D721Med (cell line): ENCODE results near the gene NSMCE1.

Experiments used
- DNase-seq: peaks from one replicate; pipeline ENCODE4 v3.0.0; 2011; ENCODE audit warnings: low spot score; ENCODE audit not compliant: insufficient read length
- FAIRE-seq: peaks from 2 replicates; lab custom pipeline; 2011; peaks lifted over from hg19 to GRCh38; lab: Jason Lieb, UNC
- TF ChIP-seq, protein P1 (sequence below): IDR thresholded peaks from 2 replicates; pipeline ENCODE4 v1.5.1; 2012; ENCODE audit warnings: mild to moderate bottlenecking, control low read depth; ENCODE audit not compliant: insufficient read depth; ENCODE audit errors: missing control alignments

NSMCE1 gene

DNA sequence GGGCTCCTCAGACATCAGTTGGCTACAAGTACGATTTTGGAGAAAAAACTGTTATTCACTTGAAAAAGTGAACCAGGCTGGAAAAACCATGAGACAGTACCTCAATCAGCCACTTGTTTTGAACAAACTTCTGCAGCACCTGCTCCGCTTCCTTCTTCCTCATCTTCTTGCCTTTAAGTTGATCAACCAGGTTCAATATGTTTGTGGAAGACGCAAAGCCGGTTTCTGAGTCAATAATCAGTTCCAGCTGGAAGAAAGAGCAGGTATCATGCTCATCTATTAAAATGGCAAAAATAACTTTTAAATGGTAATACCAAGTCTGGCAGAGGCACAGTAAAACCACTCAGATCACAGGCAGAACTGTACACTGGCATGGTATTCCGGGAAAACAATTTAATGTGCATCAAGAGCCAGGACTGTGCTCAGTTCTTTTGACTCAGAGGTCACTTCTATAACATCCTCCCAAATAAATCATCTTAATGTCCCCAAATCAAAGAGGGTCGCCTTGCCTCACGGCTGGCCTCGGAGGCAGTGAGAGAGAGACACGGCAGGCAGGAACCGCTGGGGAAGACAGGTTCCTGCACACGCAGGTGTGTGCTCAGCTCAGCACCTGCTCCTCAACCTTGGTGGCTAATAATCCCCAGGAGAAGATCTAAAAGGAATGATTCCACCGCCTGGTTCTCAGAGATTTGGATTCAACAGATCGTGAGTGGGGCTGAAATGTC lies 35.5 kb downstream of the NSMCE1 start:
- TF ChIP-seq, protein P1, sequence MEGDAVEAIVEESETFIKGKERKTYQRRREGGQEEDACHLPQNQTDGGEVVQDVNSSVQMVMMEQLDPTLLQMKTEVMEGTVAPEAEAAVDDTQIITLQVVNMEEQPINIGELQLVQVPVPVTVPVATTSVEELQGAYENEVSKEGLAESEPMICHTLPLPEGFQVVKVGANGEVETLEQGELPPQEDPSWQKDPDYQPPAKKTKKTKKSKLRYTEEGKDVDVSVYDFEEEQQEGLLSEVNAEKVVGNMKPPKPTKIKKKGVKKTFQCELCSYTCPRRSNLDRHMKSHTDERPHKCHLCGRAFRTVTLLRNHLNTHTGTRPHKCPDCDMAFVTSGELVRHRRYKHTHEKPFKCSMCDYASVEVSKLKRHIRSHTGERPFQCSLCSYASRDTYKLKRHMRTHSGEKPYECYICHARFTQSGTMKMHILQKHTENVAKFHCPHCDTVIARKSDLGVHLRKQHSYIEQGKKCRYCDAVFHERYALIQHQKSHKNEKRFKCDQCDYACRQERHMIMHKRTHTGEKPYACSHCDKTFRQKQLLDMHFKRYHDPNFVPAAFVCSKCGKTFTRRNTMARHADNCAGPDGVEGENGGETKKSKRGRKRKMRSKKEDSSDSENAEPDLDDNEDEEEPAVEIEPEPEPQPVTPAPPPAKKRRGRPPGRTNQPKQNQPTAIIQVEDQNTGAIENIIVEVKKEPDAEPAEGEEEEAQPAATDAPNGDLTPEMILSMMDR: no peak
- FAIRE-seq (no peak), DNase-seq (no peak)

DNA sequence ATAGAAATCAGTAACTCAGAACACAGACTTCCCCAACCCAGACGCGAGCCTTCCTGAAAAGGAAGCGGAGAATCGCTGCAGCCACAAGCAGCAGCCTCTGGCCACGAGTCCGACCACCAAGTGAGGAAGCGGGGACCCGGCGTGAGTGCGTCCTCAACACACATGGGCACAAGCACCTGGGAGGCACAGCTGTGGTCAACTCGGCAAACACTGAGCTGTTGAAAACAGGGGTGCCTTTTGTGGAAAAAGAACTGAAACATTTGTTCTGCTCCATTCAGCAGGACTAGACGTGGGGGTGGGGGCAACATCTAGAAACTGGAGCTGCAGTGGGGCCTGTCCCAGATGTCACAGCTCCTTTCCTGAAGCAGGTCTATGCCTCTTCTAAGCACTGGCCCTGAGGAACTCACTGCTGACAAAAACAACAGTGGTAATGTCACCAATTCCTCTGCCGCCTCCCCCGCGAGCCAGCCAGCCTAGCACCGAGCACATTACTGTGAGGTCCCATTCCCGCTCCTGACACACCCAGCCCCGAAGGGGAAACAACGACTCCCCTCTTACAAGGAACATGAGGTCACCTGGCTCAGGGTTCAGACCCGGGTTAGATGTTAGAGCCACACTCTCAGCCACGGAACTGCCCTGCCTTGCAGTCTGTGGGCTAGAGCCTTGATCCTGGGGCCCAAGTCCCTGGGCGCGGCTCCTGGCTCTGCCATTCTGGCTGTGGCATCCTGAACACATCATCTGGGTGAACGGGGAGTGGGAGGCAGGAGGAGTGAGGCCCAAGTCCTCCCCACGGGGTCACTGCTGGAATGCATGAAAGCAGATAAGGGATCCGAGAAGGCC lies 36.3 kb downstream of the NSMCE1 start:
- FAIRE-seq (no peak), DNase-seq (no peak)

DNA sequence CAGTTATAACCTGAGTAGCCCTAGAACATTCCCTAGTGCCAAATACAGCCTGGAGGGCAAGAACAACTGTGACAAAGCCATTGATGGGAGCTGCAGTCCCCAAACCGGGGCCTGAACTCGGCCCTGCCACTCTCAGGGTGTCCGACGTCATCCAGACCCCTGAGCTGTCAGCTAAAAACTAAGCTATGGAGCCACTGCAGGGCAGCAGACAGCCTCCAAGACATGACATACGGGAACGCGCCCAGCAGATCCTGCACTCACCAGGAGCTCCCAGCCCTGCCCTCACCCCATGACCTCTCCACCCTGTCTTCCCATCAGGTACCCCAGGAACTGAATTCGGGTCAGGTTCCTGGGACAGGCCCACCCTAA lies 36.9 kb downstream of the NSMCE1 start:
- DNase-seq (no peak), FAIRE-seq (no peak)
- TF ChIP-seq, protein P1: no peak

More for the DNA sequence above, 36.3 kb downstream of the NSMCE1 start:
- TF ChIP-seq, protein P1: no peak

DNA sequence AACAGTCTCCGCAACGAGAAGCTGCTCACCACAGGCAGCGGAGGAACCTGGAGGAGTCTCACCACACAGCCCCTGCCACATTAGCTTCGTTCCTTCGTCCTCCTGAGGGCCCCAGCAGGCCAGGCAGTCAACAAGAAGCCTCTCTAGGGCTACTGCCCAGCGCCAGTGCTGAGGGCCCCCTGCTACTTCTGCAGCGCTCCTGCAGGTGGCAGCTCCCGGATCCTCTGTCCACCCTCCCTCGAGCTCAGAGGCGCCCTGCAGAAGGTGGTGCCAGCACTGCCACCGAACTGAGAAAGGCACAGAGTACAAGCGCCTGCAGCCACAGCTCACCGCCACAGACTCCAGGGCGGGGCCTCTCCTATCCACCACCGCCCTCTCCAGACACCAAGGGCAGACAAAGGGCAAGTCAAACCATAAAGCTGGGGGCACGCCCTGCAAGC lies 38.0 kb downstream of the NSMCE1 start:
- TF ChIP-seq, protein P1: no peak
- DNase-seq (no peak), FAIRE-seq (no peak)

DNA sequence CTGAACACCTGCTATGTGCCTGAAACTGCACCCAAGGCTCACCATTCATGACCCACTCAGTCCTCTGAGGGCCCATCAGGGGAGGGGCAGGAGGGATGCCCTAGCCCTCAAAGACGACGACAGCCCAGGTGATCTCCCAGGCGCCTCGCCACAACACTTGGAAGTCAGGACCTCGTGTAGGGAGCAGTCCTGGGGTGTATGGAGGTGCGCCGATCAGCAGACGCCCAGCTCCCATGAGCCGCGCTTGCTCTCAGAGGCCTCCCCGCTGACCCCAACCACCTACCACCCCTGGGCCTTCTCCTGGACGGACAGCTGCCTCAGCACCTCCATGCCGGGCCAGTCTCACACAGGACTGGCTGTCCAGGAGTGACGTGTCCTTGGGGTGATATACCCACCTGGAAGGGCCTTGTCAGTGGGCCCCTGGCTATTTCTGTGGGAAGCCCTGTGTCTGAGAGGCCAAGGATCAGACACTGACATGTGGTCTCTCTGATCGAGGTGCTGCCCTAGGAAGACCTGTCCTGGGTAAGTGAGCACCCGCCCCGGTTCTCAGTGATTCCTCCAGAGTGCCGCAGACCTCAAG lies 38.6 kb downstream of the NSMCE1 start:
- DNase-seq: no peak
- TF ChIP-seq, protein P1: no peak
- no peak for FAIRE-seq

DNA sequence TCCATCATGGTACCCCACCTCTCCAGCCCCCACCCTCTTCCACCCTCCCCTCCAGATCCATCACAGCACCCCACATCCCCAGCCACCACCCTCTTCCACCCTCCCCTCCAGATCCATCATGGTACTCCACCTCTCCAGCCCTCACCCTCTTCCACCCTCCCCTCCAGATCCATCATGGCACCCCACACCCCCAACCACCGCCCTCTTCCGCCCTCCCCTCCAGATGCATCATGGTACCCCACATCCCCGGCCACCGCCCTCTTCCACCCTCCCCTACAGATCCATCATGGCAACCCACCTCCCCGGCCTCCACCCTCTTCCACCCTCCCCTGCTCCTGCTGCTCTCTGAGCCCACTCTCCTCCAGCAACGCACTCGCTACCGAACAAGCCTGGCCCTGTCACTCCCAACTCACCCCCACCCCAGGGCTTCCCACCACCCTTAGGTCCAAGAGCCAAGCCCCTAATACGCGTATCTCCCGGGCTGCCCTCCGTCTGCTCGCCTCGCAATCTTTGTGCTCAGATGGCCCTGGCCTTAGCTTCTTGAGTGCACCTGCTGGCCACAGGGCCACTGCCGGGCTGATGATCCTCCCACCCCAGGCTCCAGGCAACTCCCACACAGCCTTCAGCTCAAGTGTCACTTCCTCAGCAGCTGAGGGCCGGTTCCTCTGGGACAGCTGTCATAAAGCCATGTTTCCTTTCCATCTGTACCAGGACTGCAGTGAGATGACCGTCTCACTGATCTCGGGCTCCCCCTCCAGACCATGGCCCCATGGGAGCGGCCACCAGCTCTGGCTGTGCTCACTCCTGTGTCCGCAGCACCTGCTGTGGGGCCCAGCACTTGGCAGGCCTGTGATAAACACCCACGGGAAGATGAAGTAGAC lies 39.7 kb downstream of the NSMCE1 start:
- DNase-seq (no peak), FAIRE-seq (no peak)
- TF ChIP-seq, protein P1: no peak
